Erythroblast (primary cell): Measurements from ENCODE around the gene FNDC8.

Experiments used
- GATA1 ChIP-seq: IDR thresholded peaks from 2 replicates; pipeline ENCODE4 v1.6.1; 2011; ENCODE audit warnings: low read depth, mild to moderate bottlenecking, control low read depth, low read length, moderate library complexity
- POLR2A ChIP-seq: IDR thresholded peaks from 2 replicates; pipeline ENCODE4 v1.6.1; 2011; ENCODE audit warnings: mild to moderate bottlenecking, low read length

DNA sequence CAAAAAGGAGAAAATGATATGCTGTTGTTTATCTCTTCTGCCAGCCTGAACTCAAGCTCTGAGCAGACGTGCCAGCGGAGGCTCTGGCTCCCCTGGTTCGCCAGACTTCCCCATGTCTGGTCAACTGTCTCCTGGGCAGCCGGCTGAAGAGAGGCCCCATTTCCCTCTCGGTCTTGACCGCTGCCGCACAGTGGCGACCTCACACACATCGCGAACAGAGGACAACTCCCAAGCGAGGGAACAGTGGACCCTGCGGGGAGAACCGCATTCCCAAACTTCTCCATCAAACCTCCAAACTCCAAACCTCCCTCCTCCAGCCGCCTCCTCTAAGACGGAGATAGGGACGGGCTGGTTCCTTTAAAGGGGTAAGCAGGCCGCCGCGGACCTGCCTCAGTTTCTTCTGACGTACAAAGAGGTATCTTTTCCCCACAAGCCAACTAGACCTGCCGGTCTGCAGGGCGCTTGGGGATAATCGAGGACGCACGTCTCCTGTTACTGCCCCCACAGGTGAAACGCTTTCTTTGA, 33.0 kb upstream of the FNDC8 start:
- TF ChIP-seq POLR2A = peak; percentile 50
- no peak for TF ChIP-seq GATA1
